Peyer's patch (tissue), 4 donors: ENCODE results near the gene PLD1. TPM values are rescaled to one million over a fixed set of nuclear protein-coding genes. Genes with fewer than 3 reads are reported as not detected.

Source experiments
- DNase-seq, 3 donors: peaks; one replicate each; pipeline ENCODE4 v3.0.0-alpha.2; 2017 to 2019
- H3K27ac ChIP-seq, 4 donors: fragments of 200-600 bp; sonication (generic); one replicate each; pipeline ENCODE4 v1.5.1; 2016 to 2019
- H3K27me3 ChIP-seq, 2 donors: fragments of 200-600 bp; sonication (generic); one replicate each; pipeline ENCODE4 v1.5.1; 2019
- H3K36me3 ChIP-seq, 3 donors: fragments of 200-600 bp; sonication (generic); one replicate each; pipeline ENCODE4 v1.5.1; 2016 to 2019
- H3K4me1 ChIP-seq, 4 donors: fragments of 200-600 bp; sonication (generic); one replicate each; pipeline ENCODE4 v1.5.1; 2016 to 2019
- H3K4me3 ChIP-seq, 4 donors: fragments of 200-600 bp; sonication (generic); 1 replicate in 3 of 4; 2 replicates in 1 of 4; pipeline ENCODE4 v1.5.1; 2016 to 2019; ENCODE audit warnings: mild to moderate bottlenecking in 1 of 4
- H3K9me3 ChIP-seq, 4 donors: fragments of 200-600 bp; sonication (generic); one replicate each; pipeline ENCODE4 v1.5.1; 2016 to 2019; ENCODE audit warnings: mild to moderate bottlenecking in 1 of 4
- CTCF ChIP-seq, 6 experiments: fragments of 450-650 bp in 4 of 6; fragments of 200-600 bp in 2 of 6; sonication (generic) in 1 of 6; IDR thresholded peaks; one replicate each; pipeline ENCODE4 v1.5.1; 2017 to 2019; ENCODE audit warnings: antibody characterized with exemption in 6 of 6, mild to moderate bottlenecking in 3 of 6, moderate library complexity in 1 of 6
- POLR2A ChIP-seq, 2 donors: fragments of 450-650 bp; IDR thresholded peaks; one replicate each; pipeline ENCODE4 v1.5.1; 2017; ENCODE audit warnings: antibody characterized with exemption in 2 of 2, mild to moderate bottlenecking in 2 of 2, moderate library complexity in 2 of 2
- total RNA-seq, 4 donors: library from RNA; depleted of rRNA; stranded (reverse); fragments of >200 nt; gene quantifications; one replicate each; pipeline ENCODE4 v1.1.0, GENCODE V29; 2016

Gene PLD1
- total RNA-seq, 4 donors from 2014 or later: 120 to 218 (median 187) TPM

- peak overlapping the region in 1 of 4 donors; percentile 16 for H3K27ac ChIP-seq
- no peaks in the 10 kb centered on the region for H3K9me3 ChIP-seq
- no peak overlapping the region for H3K4me3 ChIP-seq
- no peak for DNase-seq
- H3K4me1 ChIP-seq: peaks cover 0 to 15% (median 0%) of the 10 kb centered on the region in 4 donors
- no peaks in the 10 kb centered on the region for H3K27me3 ChIP-seq
- H3K36me3 ChIP-seq: no peaks in the 10 kb centered on the region
- TF ChIP-seq CTCF (IDR thresholded peaks at IDR 0.05) (no peak), POLR2A (IDR thresholded peaks at IDR 0.05) (no peak)
These were observed 33.3 kb downstream of the PLD1 start for GRCh38 chr3:171776839-171777583.

- no peaks in the 10 kb centered on the region for H3K27me3 ChIP-seq
- no peak overlapping the region for H3K4me3 ChIP-seq
- H3K4me1 ChIP-seq: peaks cover 0 to 21% (median 0%) of the 10 kb centered on the region in 4 donors
- no peak for TF ChIP-seq POLR2A (IDR thresholded peaks at IDR 0.05)
- TF ChIP-seq CTCF (IDR thresholded peaks at IDR 0.05): no peak
- no peaks in the 10 kb centered on the region for H3K9me3 ChIP-seq
- H3K27ac ChIP-seq: no peak overlapping the region
- no peak for DNase-seq
- H3K36me3 ChIP-seq: no peaks in the 10 kb centered on the region
These were observed 33.9 kb downstream of the PLD1 start for GRCh38 chr3:171776411-171776810.

GRCh38 chr3:171775943-171776342 lies 34.3 kb downstream of the PLD1 start:
- Histone ChIP-seq H3K27ac (no peak overlapping the region), H3K9me3 (no peaks in the 10 kb centered on the region), H3K4me3 (no peak overlapping the region), H3K36me3 (no peaks in the 10 kb centered on the region), H3K27me3 (no peaks in the 10 kb centered on the region), H3K4me1 (peaks cover 0 to 23% (median 0%) of the 10 kb centered on the region in 4 donors)
- no peak for TF ChIP-seq CTCF (IDR thresholded peaks at IDR 0.05)
- no peak for TF ChIP-seq POLR2A (IDR thresholded peaks at IDR 0.05)
- no peak for DNase-seq

- Histone ChIP-seq H3K4me3 (no peak overlapping the region), H3K9me3 (no peaks in the 10 kb centered on the region), H3K36me3 (no peaks in the 10 kb centered on the region), H3K27ac (no peak overlapping the region), H3K4me1 (peaks cover 0 to 23% (median 0%) of the 10 kb centered on the region in 4 donors), H3K27me3 (no peaks in the 10 kb centered on the region)
- no peak for DNase-seq
- TF ChIP-seq CTCF (IDR thresholded peaks at IDR 0.05) (no peak), POLR2A (IDR thresholded peaks at IDR 0.05) (no peak)
These were observed 35.8 kb downstream of the PLD1 start for GRCh38 chr3:171774521-171774920.

- Histone ChIP-seq H3K27me3 (no peaks in the 10 kb centered on the region), H3K36me3 (no peaks in the 10 kb centered on the region), H3K4me3 (no peak overlapping the region), H3K4me1 (peaks cover 0 to 29% (median 0%) of the 10 kb centered on the region in 4 donors), H3K27ac (no peak overlapping the region), H3K9me3 (no peaks in the 10 kb centered on the region)
- no peak for TF ChIP-seq POLR2A (IDR thresholded peaks at IDR 0.05)
- peak in 5 of 6 experiments; percentile 8 to 82 (median 72) for TF ChIP-seq CTCF (IDR thresholded peaks at IDR 0.05)
- peak in 1 of 3 donors; percentile 81 for DNase-seq
These were observed 37.7 kb downstream of the PLD1 start for GRCh38 chr3:171772427-171773056.
